PC-9 (cell line): ENCODE measurements around the gene UBL4A.
"Not testable (repeated sequence)": the region's sequence is repeated elsewhere in the genome, so short reads cannot be mapped to it uniquely, and the experiment has no call there.

Experiments used
- CTCF ChIP-seq: fragments of 200-600 bp; sonication (generic); conservative IDR thresholded peaks from 2 replicates; pipeline ENCODE4 v1.6.1; 2017; ENCODE audit warnings: mixed run types, antibody characterized with exemption, mild to moderate bottlenecking, moderate library complexity
- EZH2 ChIP-seq: fragments of 200-600 bp; sonication (generic); IDR thresholded peaks from 2 replicates; pipeline ENCODE4 v1.8.0; 2017; ENCODE audit warnings: antibody characterized with exemption, low read depth

- TF ChIP-seq CTCF, EZH2: not testable (repeated sequence)
Observed at GRCh38 chrX:154501423-154501822, 15.0 kb upstream of the UBL4A start.
